Cardiac muscle cell (in vitro differentiated cells and primary cell): ENCODE results near the gene ILRUN. TPM values are rescaled to one million over a fixed set of nuclear protein-coding genes. Genes with fewer than 3 reads are reported as not detected.
A peak's percentile ranks its signal among the peaks of the same experiment; 100 is the strongest.

Experiments used
- DNase-seq, 2 donors: peaks; one replicate each; pipeline versions ENCODE4 v3.0.0 to v3.0.0-alpha.2; 2010 to 2017; ENCODE audit warnings: low read depth in 1 of 2, low spot score in 1 of 2
- H3K27ac ChIP-seq: fragments of 200-600 bp; sonication (generic); 2 replicates; pipeline ENCODE4 v1.5.1; 2016
- H3K27me3 ChIP-seq: fragments of 200-600 bp; sonication (generic); 2 replicates; pipeline ENCODE4 v1.6.0; 2016; ENCODE audit warnings: control low read depth
- H3K36me3 ChIP-seq: fragments of 200-600 bp; sonication (generic); 2 replicates; pipeline ENCODE4 v1.5.1; 2016; ENCODE audit warnings: control low read depth
- H3K4me1 ChIP-seq: fragments of 200-600 bp; sonication (generic); 2 replicates; pipeline ENCODE4 v1.8.1; 2017; ENCODE audit warnings: low read depth, mild to moderate bottlenecking, mixed run types
- H3K4me3 ChIP-seq: fragments of 200-600 bp; sonication (generic); 2 replicates; pipeline ENCODE4 v1.5.1; 2016; ENCODE audit warnings: mild to moderate bottlenecking
- H3K9me3 ChIP-seq: fragments of 200-600 bp; sonication (generic); 2 replicates; pipeline ENCODE4 v1.5.1; 2017; ENCODE audit warnings: low read depth, mild to moderate bottlenecking, control low read depth
- CTCF ChIP-seq: IDR thresholded peaks from 2 replicates; pipeline ENCODE4 v1.5.1; 2012; ENCODE audit warnings: low read depth, mild to moderate bottlenecking, low read length
- polyA plus RNA-seq: library from polyadenylated mRNA; unstranded; fragments of >200 nt; fragmentation: Nextera tagmentation; extraction: Ambion mirVana; gene quantifications from 2 replicates; pipeline ENCODE4 v1.2.1, GENCODE V29; 2016
- total RNA-seq: library from RNA; depleted of rRNA; stranded (reverse); fragments of >200 nt; gene quantifications from 2 replicates; pipeline ENCODE4 v1.2.3, GENCODE V29; 2016

Gene ILRUN
- total and polyA plus RNA-seq, 2 experiments from 2014 or later: 14.6 to 55.9 TPM

- H3K27ac ChIP-seq: no peak overlapping the region
- no peaks in the 10 kb centered on the region for H3K36me3 ChIP-seq
- no peaks in the 10 kb centered on the region for H3K27me3 ChIP-seq
- TF ChIP-seq CTCF: no peak
- no peaks in the 10 kb centered on the region for H3K9me3 ChIP-seq
- no peak for DNase-seq
- H3K4me1 ChIP-seq: no peaks in the 10 kb centered on the region
- H3K4me3 ChIP-seq: no peak overlapping the region
These were observed 28.9 kb downstream of the ILRUN start for GRCh38 chr6:34667481-34668238.

GRCh38 chr6:34665019-34665418, 31.5 kb downstream of the ILRUN start:
- Histone ChIP-seq H3K27me3 (no peaks in the 10 kb centered on the region), H3K4me1 (peaks cover 5% of the 10 kb centered on the region), H3K9me3 (no peaks in the 10 kb centered on the region), H3K36me3 (no peaks in the 10 kb centered on the region), H3K4me3 (no peak overlapping the region), H3K27ac (peak overlapping the region; percentile 39)
- DNase-seq: no peak
- TF ChIP-seq CTCF: no peak

GRCh38 chr6:34664256-34664971, 32.2 kb downstream of the ILRUN start:
- DNase-seq: peak in 1 of 2 donors; percentile 69
- no peaks in the 10 kb centered on the region for H3K36me3 ChIP-seq
- no peaks in the 10 kb centered on the region for H3K27me3 ChIP-seq
- peaks cover 5% of the 10 kb centered on the region for H3K4me1 ChIP-seq
- peak overlapping the region; percentile 39 for H3K27ac ChIP-seq
- H3K4me3 ChIP-seq: no peak overlapping the region
- TF ChIP-seq CTCF: no peak
- no peaks in the 10 kb centered on the region for H3K9me3 ChIP-seq

GRCh38 chr6:34663831-34664255, 32.7 kb downstream of the ILRUN start:
- TF ChIP-seq CTCF: no peak
- no peaks in the 10 kb centered on the region for H3K36me3 ChIP-seq
- H3K27me3 ChIP-seq: no peaks in the 10 kb centered on the region
- no peak overlapping the region for H3K27ac ChIP-seq
- peaks cover 5% of the 10 kb centered on the region for H3K4me1 ChIP-seq
- no peak overlapping the region for H3K4me3 ChIP-seq
- DNase-seq: peak in 1 of 2 donors; percentile 39
- H3K9me3 ChIP-seq: no peaks in the 10 kb centered on the region

GRCh38 chr6:34663371-34663770, 33.2 kb downstream of the ILRUN start:
- peaks cover 5% of the 10 kb centered on the region for H3K4me1 ChIP-seq
- no peak for TF ChIP-seq CTCF
- no peaks in the 10 kb centered on the region for H3K9me3 ChIP-seq
- no peaks in the 10 kb centered on the region for H3K27me3 ChIP-seq
- no peak overlapping the region for H3K4me3 ChIP-seq
- H3K36me3 ChIP-seq: no peaks in the 10 kb centered on the region
- DNase-seq: no peak
- no peak overlapping the region for H3K27ac ChIP-seq
